HepG2 (cell line): ENCODE data around the gene C5AR1. TPM values are rescaled to one million over a fixed set of nuclear protein-coding genes. Genes with fewer than 3 reads are reported as not detected.

Experiments
- ATAC-seq: fragments of 200-7000 bp; cut with Tn5 transposase; 3 replicates; pipeline ENCODE4 v1.9.1; 2020; ENCODE audit warnings: mild to moderate bottlenecking, moderate library complexity
- BruUV-seq: library from RNA; stranded (reverse); fragments of 400-500 nt; replicated peaks from 2 replicates; lab custom pipeline; 2021; lab: Mats Ljungman, UMichigan
- CTCF ChIA-PET: fragments of 300-600 bp; formaldehyde crosslinking; extraction: SDS; loops from one replicate; lab custom pipeline; 2021; ENCODE audit warnings: low total read pairs, inconsistent platforms, low intra/inter-chr PET ratio; lab: Yijun Ruan, JAX
- POLR2A ChIA-PET: fragments of 350-600 bp; sonication (Branson Sonifier 250); formaldehyde crosslinking; loops from one replicate; lab custom pipeline; 2020; ENCODE audit warnings: antibody characterized with exemption, inconsistent platforms; lab: Yijun Ruan, JAX
- DNase-seq: peaks from one replicate; pipeline ENCODE4 v3.0.0-alpha.2; 2015; ENCODE audit warnings: low spot score
- FAIRE-seq: peaks from 3 replicates; lab custom pipeline; 2011; peaks lifted over from hg19 to GRCh38; lab: Jason Lieb, UNC
- H2AFZ ChIP-seq: one replicate; pipeline ENCODE4 v1.6.1; 2011; ENCODE audit warnings: low read length, inconsistent platforms
- H3K27ac ChIP-seq: fragments of 300-600 bp; 3 replicates; pipeline ENCODE4 v1.8.0; 2011; ENCODE audit warnings: mixed run types, mild to moderate bottlenecking, mixed read lengths, low read length, inconsistent platforms; ENCODE audit not compliant: insufficient read depth; ENCODE audit errors: extremely low read length
- H3K27me3 ChIP-seq, 2 experiments: fragments of 200-600 bp in 1 of 2; 2 replicates in 1 of 2; 3 replicates in 1 of 2; pipeline versions ENCODE4 v1.6.0 to v1.8.0; 2011; ENCODE audit warnings: low read length in 2 of 2, mild to moderate bottlenecking in 2 of 2, moderate library complexity in 2 of 2, inconsistent platforms in 1 of 2; ENCODE audit not compliant: insufficient read depth in 2 of 2, control insufficient read depth in 1 of 2
- H3K36me3 ChIP-seq, 2 experiments: fragments of 200-600 bp in 1 of 2; replicated peaks in 1 of 2; 2 replicates in 1 of 2; 3 replicates in 1 of 2; pipeline versions ENCODE4 v1.5.1 to v1.8.0; 2011; ENCODE audit warnings: low read length in 2 of 2, inconsistent platforms in 1 of 2; ENCODE audit not compliant: insufficient read depth in 2 of 2, control insufficient read depth in 1 of 2
- H3K4me1 ChIP-seq: 2 replicates; pipeline ENCODE4 v1.5.1; 2012; ENCODE audit warnings: low read length, inconsistent platforms; ENCODE audit not compliant: insufficient read depth
- H3K4me2 ChIP-seq: 2 replicates; pipeline ENCODE4 v1.6.0; 2011; ENCODE audit warnings: low read depth, low read length, inconsistent platforms
- H3K4me3 ChIP-seq, 3 experiments: fragments of 200-600 bp in 1 of 3; sonication (generic), shearing (Covaris generic) in 1 of 3; replicated peaks in 1 of 3; 2 replicates each; pipeline ENCODE4 v1.5.1; 2011 to 2016; ENCODE audit warnings: low read length in 3 of 3, inconsistent platforms in 2 of 3, low read depth in 2 of 3, mild to moderate bottlenecking in 2 of 3, control low read depth in 1 of 3, mixed read lengths in 1 of 3; ENCODE audit not compliant: insufficient read depth in 1 of 3
- H3K79me2 ChIP-seq: one replicate; pipeline ENCODE4 v1.6.1; 2011; ENCODE audit warnings: low read length, inconsistent platforms; ENCODE audit not compliant: insufficient read depth
- H3K9ac ChIP-seq: 2 replicates; pipeline ENCODE4 v1.6.0; 2011; ENCODE audit warnings: mild to moderate bottlenecking, low read depth, low read length, inconsistent platforms; ENCODE audit not compliant: insufficient read depth
- H3K9me3 ChIP-seq: 2 replicates; pipeline ENCODE4 v1.5.1; 2012; ENCODE audit warnings: mild to moderate bottlenecking, low read length
- H4K20me1 ChIP-seq: 2 replicates; pipeline ENCODE4 v1.6.0; 2011; ENCODE audit warnings: inconsistent platforms, mild to moderate bottlenecking, low read length, moderate library complexity; ENCODE audit not compliant: insufficient read depth
- ADNP ChIP-seq: sonication (generic); formaldehyde crosslinking; IDR thresholded peaks from 2 replicates; pipeline ENCODE4 v1.4.0; 2020; ENCODE audit warnings: missing genetic modification reagents
- EZH2 ChIP-seq: conservative IDR thresholded peaks from 2 replicates; pipeline ENCODE4 v1.6.1; 2012; ENCODE audit warnings: mild to moderate bottlenecking, low read depth, low read length, moderate library complexity
- IRF2 ChIP-seq: IDR thresholded peaks from 2 replicates; pipeline ENCODE4 v1.6.1; 2018; ENCODE audit warnings: missing genetic modification reagents, missing compliant biosample characterization
- KDM6A ChIP-seq: IDR thresholded peaks from 2 replicates; pipeline ENCODE4 v1.6.1; 2016; ENCODE audit warnings: low read depth
- NFRKB ChIP-seq: fragments of 450-650 bp; IDR thresholded peaks from 2 replicates; pipeline ENCODE4 v1.6.1; 2017
- NFYC ChIP-seq: IDR thresholded peaks from 2 replicates; pipeline ENCODE4 v1.6.1; 2016; ENCODE audit warnings: missing genetic modification reagents, missing compliant biosample characterization
- PAWR ChIP-seq: sonication (generic); formaldehyde crosslinking; IDR thresholded peaks from 2 replicates; pipeline ENCODE4 v1.4.0; 2020; ENCODE audit warnings: missing genetic modification reagents, mild to moderate bottlenecking, borderline replicate concordance
- SMARCC2 ChIP-seq: fragments of 450-650 bp; IDR thresholded peaks from 2 replicates; pipeline ENCODE4 v1.6.1; 2017; ENCODE audit warnings: antibody characterized with exemption, mild to moderate bottlenecking
- ZFP91 ChIP-seq: sonication (generic); formaldehyde crosslinking; IDR thresholded peaks from 2 replicates; pipeline ENCODE4 v1.9.0; 2022; ENCODE audit warnings: missing genetic modification reagents, mild to moderate bottlenecking, borderline replicate concordance
- ZNF12 ChIP-seq: sonication (generic); formaldehyde crosslinking; IDR thresholded peaks from 2 replicates; pipeline ENCODE4 v1.5.0; 2020; ENCODE audit warnings: missing genetic modification reagents
- ZNF30 ChIP-seq: sonication (generic); formaldehyde crosslinking; IDR thresholded peaks from 2 replicates; pipeline ENCODE4 v1.5.0; 2020; ENCODE audit warnings: mild to moderate bottlenecking, missing genetic modification reagents
- ZNF451 ChIP-seq: sonication (generic); formaldehyde crosslinking; IDR thresholded peaks from 2 replicates; pipeline ENCODE4 v1.5.0; 2020; ENCODE audit warnings: mild to moderate bottlenecking, missing genetic modification reagents
- ZNF564 ChIP-seq: sonication (generic); formaldehyde crosslinking; IDR thresholded peaks from 2 replicates; pipeline ENCODE4 v1.8.1; 2023; ENCODE audit warnings: mild to moderate bottlenecking, missing genetic modification reagents
- ZNF652 ChIP-seq: IDR thresholded peaks from 2 replicates; pipeline ENCODE4 v1.6.1; 2016; ENCODE audit warnings: low read depth, borderline replicate concordance
- ZNF800 ChIP-seq: sonication (generic); formaldehyde crosslinking; IDR thresholded peaks from 2 replicates; pipeline ENCODE4 v1.4.0; 2020; ENCODE audit warnings: missing genetic modification reagents
- WGBS: methylation state at CpG from one replicate; pipeline ENCODE4 v1.1.6; 2017; ENCODE audit warnings: low lambda C conversion rate; 5-methylcytosine and 5-hydroxymethylcytosine counted together
- in situ Hi-C: cut with HindIII; loops from 2 replicates; pipeline ENCODE4 v1.10.0; 2017; ENCODE audit warnings: low pct_unique_long_range_greater_than_20kb; ENCODE audit not compliant: extremely low pct_ligation_motif_present
- intact Hi-C: fragments of 100-400 bp; cut with micrococcal nuclease; formaldehyde crosslinking; loops from one replicate; pipeline ENCODE4 v1.10.0; 2022; ENCODE audit not compliant: unreplicated experiment
- polyA plus RNA-seq, 8 experiments: library from polyadenylated mRNA; depleted of rRNA in 3 of 8; stranded (reverse) in 7 of 8; unstranded in 1 of 8; fragments of >200 nt; fragmentation: Illumina TruSeq in 4 of 8; extraction: Trizol in 4 of 8; gene quantifications; 2 replicates each; pipeline versions ENCODE4 v1.2.1 to v1.2.3, GENCODE V29; 2011 to 2016; ENCODE audit warnings: low read depth in 4 of 8, missing spikeins in 1 of 8, mixed read lengths in 1 of 8; ENCODE audit not compliant: insufficient read depth in 1 of 8
- total RNA-seq, 5 experiments: library from RNA; depleted of rRNA; stranded (reverse); fragments of >200 nt; fragmentation: Illumina TruSeq; extraction: Trizol; gene quantifications; 2 replicates each; pipeline ENCODE4 v1.2.3, GENCODE V29; 2016; ENCODE audit warnings: low read depth in 1 of 5
- TF ChIP-seq, protein P1 (sequence below): sonication (generic); formaldehyde crosslinking; IDR thresholded peaks from 2 replicates; pipeline ENCODE4 v1.4.0; 2020; ENCODE audit warnings: missing genetic modification reagents, low read depth, mild to moderate bottlenecking, borderline replicate concordance

The C5AR1 gene
- total and polyA plus RNA-seq, 2 of the 13 experiments (the other 11 are each of a cell fraction or from before 2014, with no cell fraction given), result 0.07 to 1.6 TPM

GRCh38 chr19:47313754-47314295 is 4.2 kb downstream of the C5AR1 start (continued):
- TF ChIP-seq SMARCC2 (no peak), ZNF564 (0 out of 2 replicates have a peak, but pooled peaks have one; percentile 16), ZNF12 (peak; percentile 63)

DNA sequence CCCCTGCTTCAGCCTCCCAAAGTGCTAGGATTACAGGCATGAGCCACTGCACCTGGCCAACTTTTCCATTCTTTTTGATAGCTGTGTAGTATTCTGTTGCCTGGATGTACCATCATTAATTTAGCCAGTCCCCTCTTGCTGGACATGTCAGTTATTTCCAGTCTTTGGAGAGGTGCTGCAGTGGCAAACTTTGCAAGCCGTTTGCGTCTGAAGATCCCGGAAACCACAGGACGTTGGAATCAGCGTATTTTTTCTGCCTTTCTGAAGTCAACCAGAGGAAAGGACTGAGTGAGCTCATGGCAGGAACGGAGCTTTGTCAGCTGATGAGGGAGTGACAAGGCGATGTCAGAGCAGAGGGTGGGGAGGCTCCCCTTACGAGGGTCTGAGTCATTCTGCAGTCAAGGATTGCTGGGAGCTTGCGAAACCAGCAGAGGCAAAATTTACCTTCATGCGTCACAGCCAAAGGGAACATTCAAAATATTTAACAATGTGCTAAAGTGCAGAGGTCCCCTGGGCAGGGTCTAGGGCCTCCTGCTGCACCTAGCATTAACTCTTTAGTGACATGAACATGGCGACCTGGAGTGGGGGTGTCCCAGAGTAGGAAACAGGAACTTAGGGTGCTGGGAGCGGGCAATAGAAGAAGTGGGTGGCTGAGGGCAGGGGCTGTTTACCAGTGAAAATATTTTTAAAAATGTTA is 5.6 kb downstream of the C5AR1 start:
- H3K27me3 ChIP-seq, result no peaks in the 10 kb centered on the region
- BruUV-seq, result no TSS peak
- peak overlapping the region in 1 of 3 experiments; percentile 8; a peak in 1 of 6 replicates for H3K4me3 ChIP-seq
- peak overlapping the region; percentile 77 for H3K27ac ChIP-seq
- H3K9ac ChIP-seq, result peak overlapping the region; percentile 26; the same call in 1 of the 2 replicates
- 3% methylated on average over 7 of the region's 12 CpGs for whole genome bisulfite sequencing
- CTCF ChIA-PET, result no interaction called here
- FAIRE-seq, result peak; percentile 72
- H3K36me3 ChIP-seq, result no peaks in the 10 kb centered on the region
- peaks cover 70% of the 10 kb centered on the region for H3K4me1 ChIP-seq
- POLR2A ChIA-PET, result interaction anchor here (0.9 to 1.6 kb wide), 5 partner anchors 15 to 71 kb away, joined by 3 to 12 read pairs (median 4); partner anchors contain the start of genes CCDC9 and DHX34
- H4K20me1 ChIP-seq, result no peaks in the 10 kb centered on the region
- H2AFZ ChIP-seq, result no peak overlapping the region
- in situ Hi-C loops, result no loop called here
- H3K4me2 ChIP-seq, result peak overlapping the region; percentile 55
- no peaks in the 10 kb centered on the region for H3K79me2 ChIP-seq
- peak; percentile 90 for ATAC-seq
- H3K9me3 ChIP-seq, result no peaks in the 10 kb centered on the region
- DNase-seq, result peak; percentile 97
- intact Hi-C loops, result no loop called here
- TF ChIP-seq ZNF652 (CRISPR knock-in tag) (peak; percentile 100), ZNF451 (no peak), EZH2 (no peak), IRF2 (peak; percentile 93), ADNP (CRISPR knock-in tag) (no peak), NFRKB (no peak), PAWR (CRISPR knock-in tag) (no peak), NFYC (CRISPR knock-in tag) (no peak), KDM6A (CRISPR knock-in tag) (peak; percentile 92), ZNF800 (CRISPR knock-in tag) (peak; percentile 48; the same call in 1 of the 2 replicates), ZFP91 (CRISPR knock-in tag) (peak; percentile 54; the same call in 1 of the 2 replicates), ZNF30 (CRISPR knock-in tag) (no peak)
- TF ChIP-seq, protein P1, sequence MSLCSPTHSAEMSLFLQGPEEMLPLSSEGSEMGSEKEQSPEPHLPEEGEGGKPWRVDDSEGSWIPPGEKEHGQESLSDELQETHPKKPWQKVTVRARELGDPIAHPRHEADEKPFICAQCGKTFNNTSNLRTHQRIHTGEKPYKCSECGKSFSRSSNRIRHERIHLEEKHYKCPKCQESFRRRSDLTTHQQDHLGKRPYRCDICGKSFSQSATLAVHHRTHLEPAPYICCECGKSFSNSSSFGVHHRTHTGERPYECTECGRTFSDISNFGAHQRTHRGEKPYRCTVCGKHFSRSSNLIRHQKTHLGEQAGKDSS (CRISPR knock-in tag), result peak; percentile 67
